DMS79 treated with DMSO at 0.1 percent for 48 hours (cell line): ENCODE data around the gene TAS2R41.

Source experiments
- DNase-seq: peaks from one replicate; lab custom pipeline; 2025; lab: John Stamatoyannopoulos, UW

Gene TAS2R41, protein sequence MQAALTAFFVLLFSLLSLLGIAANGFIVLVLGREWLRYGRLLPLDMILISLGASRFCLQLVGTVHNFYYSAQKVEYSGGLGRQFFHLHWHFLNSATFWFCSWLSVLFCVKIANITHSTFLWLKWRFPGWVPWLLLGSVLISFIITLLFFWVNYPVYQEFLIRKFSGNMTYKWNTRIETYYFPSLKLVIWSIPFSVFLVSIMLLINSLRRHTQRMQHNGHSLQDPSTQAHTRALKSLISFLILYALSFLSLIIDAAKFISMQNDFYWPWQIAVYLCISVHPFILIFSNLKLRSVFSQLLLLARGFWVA

DNA sequence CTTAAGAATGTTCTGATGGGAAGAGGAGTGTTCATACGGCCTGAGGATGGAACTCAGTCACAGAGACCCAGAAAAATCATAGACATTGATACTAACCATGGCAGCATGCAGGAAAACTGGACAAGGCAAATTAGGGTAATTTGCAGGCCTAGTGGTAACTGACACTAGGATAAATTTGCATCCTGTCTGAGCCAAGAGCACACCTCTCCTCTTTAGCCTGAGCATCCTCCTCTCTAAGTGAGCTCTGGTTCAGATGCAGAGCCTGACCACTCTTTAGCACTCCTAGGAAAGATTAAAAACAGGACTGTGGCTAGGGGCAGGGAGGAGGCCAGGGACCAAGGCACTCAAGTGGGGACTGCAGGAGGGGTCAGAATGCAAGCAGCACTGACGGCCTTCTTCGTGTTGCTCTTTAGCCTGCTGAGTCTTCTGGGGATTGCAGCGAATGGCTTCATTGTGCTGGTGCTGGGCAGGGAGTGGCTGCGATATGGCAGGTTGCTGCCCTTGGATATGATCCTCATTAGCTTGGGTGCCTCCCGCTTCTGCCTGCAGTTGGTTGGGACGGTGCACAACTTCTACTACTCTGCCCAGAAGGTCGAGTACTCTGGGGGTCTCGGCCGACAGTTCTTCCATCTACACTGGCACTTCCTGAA lies at the start of gene TAS2R41:
Gene TAS2R41 (plus strand): TSS at position 373 of the 650 bp plus-strand sequence. CDS start 0 bp downstream, at position 373.
- DNase-seq: no peak

DNA sequence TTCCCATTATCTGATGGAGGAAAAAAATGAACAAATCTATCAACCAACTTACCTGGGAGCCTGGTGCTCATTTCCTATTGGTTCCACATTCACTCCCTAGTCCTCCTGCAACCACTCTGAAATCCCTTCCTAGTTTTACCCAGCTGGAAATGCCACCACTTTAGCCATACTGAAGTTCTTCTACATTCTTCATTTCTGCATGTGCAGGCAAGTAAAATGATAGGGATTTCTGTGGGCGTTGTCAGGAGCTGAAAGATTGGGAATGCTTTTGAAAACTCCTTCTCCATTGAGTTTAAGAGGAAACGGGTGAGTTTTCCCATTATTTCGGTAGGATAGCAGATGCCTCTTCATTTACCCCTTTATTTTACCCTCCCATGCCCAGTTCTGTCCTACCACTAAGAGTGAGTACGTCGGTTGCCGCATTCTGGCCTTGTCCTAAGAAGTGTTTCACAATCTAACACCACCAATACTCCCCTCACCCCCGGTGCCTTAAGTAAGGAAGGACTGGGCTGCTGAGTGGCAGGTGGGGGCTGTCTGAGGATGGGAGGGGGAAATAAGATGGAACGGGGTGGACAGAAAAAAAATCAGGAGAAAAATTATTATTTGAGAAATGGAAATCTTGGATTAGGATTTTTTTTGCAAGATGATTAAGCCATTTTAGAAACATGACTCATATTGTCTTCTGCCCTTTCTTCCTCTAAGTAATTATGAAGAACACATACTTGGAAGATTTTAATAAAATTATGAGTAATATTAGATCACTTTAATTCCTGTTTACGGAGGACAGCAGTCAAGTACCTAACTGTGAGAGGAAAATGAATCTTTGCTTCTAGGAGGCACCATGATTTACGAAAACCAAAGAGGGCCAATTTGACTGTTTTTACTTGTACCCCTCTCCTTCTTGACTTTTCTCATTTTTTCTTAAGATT lies 47.6 kb upstream of the TAS2R41 start:
- no peak for DNase-seq

DNA sequence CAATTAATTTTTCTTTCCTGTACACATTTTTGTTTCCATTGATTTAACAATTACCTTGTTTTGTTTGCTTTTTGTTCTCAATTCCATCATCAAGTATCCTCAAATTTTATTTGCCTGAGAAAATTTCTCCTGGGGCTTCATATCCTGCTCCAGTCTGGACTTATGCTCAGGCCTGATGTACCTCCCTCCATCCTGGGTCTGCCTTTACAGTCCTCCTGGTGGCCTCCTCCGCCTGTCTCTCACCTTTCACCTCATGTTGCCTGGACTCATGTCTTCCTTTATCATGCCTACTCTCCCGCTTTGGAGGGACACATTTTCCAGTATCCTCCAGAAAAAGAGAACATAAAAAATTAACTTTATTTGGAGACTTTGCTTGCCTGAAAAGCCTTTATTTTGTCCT lies 46.6 kb upstream of the TAS2R41 start:
- no peak for DNase-seq

DNA sequence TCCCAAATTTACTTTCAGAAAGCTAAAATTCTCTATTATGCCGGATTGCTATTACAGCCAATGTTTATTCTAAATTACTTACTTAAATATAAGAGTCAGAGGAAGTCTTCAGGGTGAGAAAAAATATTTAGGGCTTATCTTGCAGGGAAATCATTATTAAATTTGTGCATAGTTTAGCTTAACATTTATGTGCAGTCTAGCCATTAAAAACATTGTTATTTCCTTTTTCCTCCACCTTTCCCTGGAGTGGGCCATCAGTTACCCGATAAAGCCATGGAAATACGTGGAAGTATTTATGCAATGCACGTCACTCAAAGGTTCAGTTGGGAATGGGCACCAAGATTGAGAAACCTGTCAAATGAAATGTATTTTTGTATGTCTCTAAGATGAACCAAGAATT lies 43.9 kb upstream of the TAS2R41 start:
- DNase-seq: no peak

DNA sequence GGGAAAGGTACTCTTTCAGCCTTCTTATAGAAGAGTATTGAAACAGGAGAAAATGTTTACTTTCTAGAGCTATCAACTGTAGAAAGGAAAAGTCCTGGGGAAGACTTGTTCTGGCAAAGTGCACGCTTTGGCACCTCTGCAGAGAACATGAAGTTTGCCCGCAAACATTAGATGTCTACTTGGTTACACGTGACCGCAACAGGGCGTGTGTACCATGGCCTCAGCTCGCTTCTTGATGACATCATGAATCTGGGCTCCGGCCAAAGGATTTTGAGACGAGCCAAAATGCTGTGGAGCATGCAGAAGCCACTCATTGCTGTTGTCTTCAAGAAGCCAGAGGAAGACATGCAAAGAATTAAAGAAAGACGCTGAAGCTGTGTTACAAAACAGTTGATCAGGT lies 43.0 kb upstream of the TAS2R41 start:
- peak; percentile 75 for DNase-seq

DNA sequence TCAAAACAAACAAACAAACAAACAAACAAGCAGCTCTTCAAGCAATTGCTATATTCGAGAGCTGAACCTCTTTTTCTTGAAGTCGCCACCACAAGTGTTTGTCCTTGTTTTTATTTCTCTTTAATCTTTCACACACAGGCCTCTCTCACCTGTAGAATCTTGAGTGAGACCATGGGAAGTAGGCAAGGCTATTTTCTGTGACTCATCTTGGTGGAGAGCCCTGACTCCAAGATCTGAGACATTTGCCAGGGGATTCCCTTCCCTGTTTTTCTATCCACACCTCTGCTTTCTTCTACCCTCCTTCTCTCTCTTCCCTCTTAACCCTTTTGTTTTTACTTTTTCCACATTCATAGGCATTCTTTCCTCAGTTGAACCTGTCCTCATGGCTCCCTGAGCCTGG lies 42.4 kb upstream of the TAS2R41 start:
- peak; percentile 32 for DNase-seq

DNA sequence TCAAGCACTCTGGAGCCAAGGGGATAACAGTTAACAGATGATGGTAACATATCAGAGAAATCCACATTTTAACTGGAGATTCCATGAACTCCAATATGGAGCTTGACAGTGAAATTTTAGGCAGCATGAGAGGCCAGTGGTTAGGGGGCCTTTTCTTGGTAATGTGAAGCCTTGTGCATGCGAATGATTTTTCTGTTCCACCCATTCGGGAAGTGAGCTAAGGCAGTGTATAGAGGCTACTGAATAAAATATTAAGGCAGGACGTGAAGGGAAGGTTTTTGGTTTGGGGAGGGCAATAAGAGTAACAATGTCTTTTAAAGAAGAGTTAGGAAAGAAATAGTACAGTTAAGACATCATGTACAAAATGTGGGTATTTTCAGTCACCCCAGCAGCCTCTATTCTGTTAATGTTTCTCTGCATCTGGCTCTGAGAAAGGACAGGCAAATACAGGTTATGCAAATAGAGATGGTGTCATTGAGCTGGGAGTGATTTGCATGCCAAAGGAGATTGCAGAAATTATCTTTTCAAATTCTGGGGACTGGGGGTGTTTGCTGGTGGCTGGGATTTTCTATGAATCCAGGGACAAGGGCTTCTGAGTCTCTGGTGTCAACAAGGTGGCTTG lies 41.2 kb upstream of the TAS2R41 start:
- DNase-seq: no peak

DNA sequence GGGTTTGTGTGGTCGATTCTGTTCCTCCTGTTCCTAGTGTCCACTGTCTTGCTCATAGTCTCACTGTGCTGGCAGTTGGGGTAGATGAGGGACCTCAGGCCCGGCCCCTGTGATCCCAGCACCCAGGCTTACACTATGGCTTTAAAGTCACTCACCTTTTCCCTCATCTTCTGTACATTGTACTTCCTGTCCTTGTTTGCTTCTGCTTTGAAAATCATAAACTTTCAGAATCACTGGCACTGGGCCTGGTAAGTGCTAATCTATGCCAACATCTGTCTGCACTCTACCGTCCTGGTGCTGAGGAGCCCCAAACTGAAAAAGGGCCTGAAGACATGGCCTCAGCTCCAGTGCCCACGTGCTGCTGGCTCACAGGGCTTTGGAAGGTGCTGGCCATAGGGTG lies 40.1 kb upstream of the TAS2R41 start:
- no peak for DNase-seq

DNA sequence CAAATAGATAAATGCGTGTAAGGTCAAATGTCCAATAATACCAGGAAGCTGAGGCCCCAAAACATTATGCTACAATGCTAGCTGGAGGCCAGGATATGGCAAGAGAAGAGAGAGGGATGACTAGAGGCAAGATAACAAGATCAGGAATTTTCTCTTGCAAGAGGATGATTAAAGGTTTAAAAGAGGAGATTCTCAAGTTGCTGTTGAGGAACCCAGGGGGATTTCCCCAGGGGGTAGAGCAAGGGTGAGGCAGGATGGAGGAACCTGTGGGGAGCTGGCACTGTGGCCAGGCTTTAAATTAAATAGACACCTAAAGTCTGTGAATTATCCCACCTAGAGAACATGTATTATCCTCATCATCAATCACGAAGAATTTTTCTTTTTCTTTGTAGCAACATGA lies 37.8 kb upstream of the TAS2R41 start:
- DNase-seq: no peak

DNA sequence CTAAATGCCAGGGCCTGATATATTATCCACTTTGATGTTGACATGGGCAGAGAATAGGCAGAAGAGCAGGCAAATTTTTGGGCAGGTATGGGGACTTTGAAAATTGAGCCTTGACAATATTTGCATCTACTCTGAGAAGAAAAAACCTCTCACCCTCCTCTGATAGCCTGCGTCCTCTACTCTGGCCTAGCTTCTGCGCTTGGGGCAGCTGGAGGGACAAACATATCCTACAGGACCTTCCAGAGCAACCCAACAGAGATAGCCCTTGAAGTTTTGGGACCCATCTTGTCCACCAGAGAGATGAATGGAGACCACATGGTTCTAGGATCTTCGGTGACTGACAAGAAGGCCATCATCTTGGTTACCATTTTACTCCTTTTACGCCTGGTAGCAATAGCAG lies 34.5 kb upstream of the TAS2R41 start, which contains the start of gene TAS2R60:
Gene TAS2R60 (plus strand): TSS at position 301 of the 400 bp plus-strand sequence. CDS start 0 bp downstream, at position 301.
- no peak for DNase-seq

DNA sequence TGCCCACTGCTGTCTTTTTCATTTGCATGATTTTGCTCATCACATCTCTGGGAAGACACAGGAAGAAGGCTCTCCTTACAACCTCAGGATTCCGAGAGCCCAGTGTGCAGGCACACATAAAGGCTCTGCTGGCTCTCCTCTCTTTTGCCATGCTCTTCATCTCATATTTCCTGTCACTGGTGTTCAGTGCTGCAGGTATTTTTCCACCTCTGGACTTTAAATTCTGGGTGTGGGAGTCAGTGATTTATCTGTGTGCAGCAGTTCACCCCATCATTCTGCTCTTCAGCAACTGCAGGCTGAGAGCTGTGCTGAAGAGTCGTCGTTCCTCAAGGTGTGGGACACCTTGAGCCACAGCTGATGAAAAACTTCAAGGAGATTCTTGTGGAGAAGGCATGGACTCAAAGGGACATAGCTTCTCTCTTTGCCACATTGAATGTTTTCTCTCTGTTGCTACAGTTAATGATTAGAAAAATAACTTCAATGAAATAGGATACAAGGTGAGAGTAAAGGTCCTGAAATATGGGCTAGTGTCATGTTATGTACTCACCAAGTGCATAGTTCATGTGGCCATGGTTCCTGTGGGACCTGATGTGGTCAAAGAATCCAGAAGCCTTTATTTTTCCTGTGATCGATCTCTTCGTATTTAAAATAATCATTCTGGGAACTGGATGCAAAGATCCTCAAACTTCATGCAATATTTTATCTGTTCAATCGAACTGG lies 33.5 kb upstream of the TAS2R41 start:
- no peak for DNase-seq

DNA sequence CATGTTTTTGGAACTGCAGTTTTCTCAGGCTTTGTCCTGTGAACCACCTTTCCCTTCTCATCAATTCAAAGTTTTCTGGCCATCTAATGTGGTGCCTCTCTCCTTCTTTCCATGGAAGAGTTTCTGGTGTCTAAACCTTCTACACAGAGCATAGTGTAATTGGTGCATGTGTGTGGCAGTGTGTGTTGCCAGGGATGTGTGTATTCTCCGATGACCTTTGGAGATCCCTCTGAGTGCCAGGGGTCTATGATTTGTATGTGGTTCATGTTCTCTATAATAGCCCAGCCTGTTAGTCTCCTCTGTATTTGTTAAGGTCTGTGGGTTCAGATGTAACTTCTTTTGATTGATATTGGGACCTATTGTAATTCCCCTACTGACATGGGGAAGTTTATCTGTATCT lies 32.9 kb upstream of the TAS2R41 start:
- no peak for DNase-seq

DNA sequence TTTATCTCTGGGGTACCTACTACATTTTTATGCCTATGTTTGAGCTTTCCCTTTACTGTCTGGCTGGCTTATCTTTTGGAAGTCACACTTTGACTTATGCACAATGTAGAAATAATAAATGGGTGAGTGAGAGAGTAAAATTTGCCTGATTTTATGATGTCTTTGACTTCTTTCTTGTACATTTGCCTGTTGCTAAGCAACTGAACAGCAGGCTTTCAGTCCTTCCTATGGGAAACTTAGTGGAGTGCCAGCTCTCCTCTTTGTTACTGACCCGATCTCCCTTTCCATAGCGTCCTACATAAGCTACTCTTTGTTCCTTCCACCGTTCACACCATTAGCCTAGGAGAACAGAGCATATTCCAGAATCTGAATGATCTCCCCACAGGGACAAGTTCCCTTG lies 30.2 kb upstream of the TAS2R41 start:
- no peak for DNase-seq

DNA sequence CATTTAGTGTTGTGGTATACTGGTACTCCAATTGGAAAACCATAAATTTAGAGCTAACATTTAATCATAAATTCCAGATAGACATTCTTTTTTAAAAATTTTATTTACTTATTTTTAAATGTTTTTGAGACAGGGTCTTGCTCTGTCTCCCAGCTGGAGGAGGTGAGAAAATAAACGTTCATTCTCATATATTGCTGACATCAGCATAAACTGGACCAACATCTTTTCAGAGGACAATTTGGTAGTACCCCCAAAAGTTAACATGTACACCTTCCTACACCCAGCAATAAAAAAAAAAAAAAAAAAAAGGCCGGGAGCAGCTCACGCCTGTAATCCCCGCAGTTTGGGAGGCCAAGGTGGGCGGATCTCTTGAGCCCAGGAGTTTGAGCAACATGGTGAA lies 29.2 kb upstream of the TAS2R41 start:
- no peak for DNase-seq

DNA sequence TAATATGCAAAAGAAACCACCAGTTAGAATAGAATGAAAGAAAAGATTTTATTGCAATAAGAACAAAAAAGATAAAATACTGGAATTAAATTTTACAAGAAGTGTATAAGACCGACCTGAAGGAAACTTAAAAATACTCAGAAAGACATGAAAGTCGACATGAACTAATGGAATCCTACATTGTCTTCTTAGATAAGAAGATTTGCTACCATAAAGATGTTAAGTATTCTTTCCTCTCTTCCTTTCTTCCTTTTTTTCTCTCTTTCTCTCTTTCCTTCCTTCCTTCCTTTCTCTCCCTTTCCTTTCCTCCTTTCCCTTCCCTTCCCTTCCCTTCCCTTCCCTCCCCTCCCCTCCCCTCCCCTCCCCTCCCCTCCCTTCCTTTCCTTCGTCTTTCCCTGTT lies 27.9 kb upstream of the TAS2R41 start:
- DNase-seq: no peak

DNA sequence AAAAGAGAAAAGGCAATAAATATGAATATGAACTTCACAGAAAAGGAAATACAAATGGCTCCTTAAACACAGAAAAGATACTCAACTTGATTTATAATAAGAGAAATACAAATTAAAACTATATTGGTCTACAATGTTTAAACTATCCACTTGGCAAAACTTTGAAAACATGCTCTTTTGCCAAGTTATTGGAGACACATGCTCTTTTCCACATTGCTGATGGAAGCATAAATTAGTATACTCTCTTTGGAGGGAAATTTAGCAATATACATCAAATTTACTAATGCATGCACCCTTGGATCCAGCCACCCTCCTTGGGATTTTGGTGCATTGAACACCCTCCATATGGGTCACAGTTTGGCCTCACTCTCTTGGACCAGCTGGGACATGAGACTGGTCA lies 26.6 kb upstream of the TAS2R41 start:
- DNase-seq: no peak

DNA sequence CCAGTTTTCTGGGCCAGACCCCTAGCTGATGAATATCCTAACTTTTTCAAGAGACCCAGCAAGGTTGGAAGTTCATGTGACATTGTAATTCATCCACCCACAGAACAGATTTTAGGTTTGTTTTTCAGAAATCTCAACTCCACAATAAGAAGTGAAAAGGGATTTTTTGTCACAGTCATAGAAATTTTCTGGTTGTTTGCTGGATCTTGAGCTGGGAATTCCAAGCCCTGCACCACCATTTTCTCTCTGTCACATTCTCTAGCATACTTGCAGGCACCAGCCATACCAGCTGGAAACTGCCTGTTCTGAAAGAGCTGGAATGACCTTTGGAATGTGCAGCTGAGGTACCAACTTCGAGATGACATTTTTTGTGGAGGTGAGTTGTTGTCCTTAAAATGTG lies 25.9 kb upstream of the TAS2R41 start:
- DNase-seq: no peak

DNA sequence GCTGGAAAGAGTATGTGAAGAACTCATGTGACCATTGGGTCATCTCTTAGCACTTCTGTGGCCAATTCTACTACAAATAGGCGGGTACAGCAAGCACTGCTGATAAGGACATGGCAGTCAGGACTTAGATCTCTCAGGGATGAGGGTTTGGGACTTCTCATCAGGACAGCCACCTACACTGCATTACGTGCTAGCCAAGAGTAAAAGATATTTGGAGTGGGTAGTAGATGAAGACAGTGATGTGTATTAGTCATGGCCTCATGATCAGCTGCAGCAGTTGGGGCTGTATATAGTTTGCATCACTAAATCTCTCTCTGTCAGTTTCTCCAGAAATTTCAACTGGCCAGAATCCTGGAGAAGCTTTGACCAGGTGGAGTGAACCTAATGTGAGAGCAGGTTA lies 25.2 kb upstream of the TAS2R41 start:
- no peak for DNase-seq

DNA sequence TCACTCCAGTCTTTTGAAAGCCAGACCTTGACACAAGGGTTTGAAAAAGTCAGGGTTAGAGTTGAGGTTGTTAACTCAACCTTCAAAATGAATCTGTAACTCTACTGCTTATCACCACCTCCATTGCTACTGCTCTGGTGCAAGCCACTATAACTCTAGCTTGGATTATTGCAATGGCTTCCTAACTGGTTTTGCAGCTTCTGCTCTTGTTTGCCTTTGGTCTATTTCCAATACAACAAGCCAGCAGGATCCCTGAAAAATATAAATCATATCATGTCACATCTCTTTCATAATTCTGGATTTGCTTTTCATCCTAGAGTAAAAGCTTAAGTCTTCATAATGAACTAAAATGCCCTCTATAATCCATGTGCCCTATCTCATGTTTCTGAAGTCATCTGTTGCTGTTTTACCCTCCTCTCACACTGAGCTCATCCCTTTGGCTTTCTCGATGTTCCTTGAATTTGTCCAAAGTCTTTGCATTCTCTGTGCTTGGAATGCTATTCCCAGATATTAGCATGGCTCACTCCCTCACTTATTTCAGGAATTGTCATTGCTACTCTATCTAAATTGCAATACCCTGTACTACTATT lies 23.5 kb upstream of the TAS2R41 start:
- no peak for DNase-seq

DNA sequence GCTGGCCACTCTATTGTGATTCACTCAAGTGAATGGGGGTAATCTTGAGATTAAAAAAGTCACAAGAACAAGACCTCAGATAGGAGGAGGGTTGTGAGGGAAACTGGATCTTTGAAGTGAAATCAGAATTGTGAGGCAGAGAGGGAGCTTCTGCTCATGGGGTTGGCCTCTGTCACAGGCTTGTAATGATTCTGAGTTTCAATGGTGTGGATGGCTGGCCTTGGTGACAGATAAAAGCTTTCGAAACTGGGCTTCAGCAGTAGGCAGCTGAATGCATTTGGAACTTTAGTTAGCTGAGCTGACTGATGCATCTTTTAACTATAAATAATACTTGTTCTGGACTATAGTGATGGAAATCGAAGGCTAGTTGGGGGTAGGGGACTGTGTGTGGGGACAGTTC lies 22.2 kb upstream of the TAS2R41 start:
- DNase-seq: no peak

DNA sequence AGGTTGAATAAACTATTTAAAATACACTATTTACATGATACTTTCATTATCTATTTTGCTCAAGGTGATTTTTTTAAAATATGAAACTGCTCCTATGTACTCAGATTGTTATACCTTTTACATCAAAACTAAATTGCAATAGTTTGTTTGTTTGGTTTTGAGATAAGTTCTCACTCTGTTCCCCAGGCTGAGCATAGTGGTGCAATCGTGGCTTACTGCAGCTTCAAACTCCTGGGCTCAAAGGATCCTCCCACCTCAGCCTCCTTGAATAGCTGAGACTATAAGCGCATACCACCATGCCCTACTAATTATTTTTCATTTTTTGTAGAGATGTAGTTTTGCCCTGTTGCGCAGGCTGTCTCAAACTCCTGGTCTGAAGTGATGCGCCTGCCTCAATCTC lies 21.7 kb upstream of the TAS2R41 start:
- DNase-seq: no peak
